ENCODE data around the gene SMAD5. TPM values are rescaled to one million over a fixed set of nuclear protein-coding genes. Genes with fewer than 3 reads are reported as not detected.

SMAD5 gene
- total and polyA plus RNA-seq, 2 of the 8 experiments (the other 6 are each of a cell fraction or from before 2014, with no cell fraction given), result 30.2 to 60.5 TPM

DNA sequence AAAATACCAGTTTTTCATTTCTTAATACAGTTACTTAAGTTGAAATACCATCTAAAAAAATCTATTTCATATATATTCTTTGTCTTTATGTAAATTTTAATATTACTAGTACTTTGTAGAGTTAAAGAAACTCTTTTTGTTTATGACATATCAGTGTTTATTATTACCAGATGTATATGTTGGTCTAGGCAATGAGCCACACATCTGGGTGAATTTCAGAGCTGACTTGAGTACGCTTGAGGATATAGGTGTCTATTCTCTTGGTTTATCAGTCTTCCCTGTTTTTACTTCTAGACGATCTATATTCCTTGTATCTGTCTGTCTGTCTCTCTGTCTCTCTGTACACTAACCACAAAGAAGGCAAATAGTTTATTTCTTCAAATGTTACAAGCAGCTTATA, 2.9 kb downstream of the SMAD5 start:
- peaks cover 22 to 75% of the 10 kb centered on the region in 2 experiments for H3K79me2 ChIP-seq (ENCODE audit: control insufficient read depth in 1 of 2, insufficient read depth in 2 of 2, low read length in 2 of 2)
- H3K4me1 ChIP-seq (replicated peaks in 1 of 4; ENCODE audit: control insufficient read depth in 3 of 4, insufficient read depth in 4 of 4, low read length in 3 of 4), result peaks cover 0 to 9% (median 2%) of the 10 kb centered on the region in 4 experiments; a peak in 5 of 7 replicates
- H3K27me3 ChIP-seq (replicated peaks in 1 of 4; ENCODE audit: control insufficient read depth in 3 of 4, extremely low read depth in 1 of 4, insufficient read depth in 3 of 4, low read length in 3 of 4), result no peaks in the 10 kb centered on the region
- H4K91ac ChIP-seq (replicated peaks; ENCODE audit: insufficient read length, low read length), result no peak overlapping the region
- H3K14ac ChIP-seq (ENCODE audit: insufficient read length), result no peak overlapping the region
- FAIRE-seq (no peak), DNase-seq (ENCODE audit: low read depth in 1 of 2, low spot score in 2 of 2) (no peak)
- WGBS, 2 experiments (ENCODE audit: extremely low coverage in 1 of 2, insufficient coverage in 1 of 2, insufficient read length in 1 of 2, insufficient replicate concordance in 2 of 2, low coverage in 1 of 2, low lambda C conversion rate in 2 of 2, missing lambda C conversion rate in 1 of 2), result 94% methylated on average over 2 of the region's 2 CpGs; no CpG with 5 or more reads in 1 of the 2 experiments
- H3K23me2 ChIP-seq (ENCODE audit: low read depth, low read length), result peaks cover 7% of the 10 kb centered on the region; the same call in 1 of the 2 replicates
- H2BK12ac ChIP-seq (ENCODE audit: low read depth, low read length), result no peak overlapping the region
- H2BK5ac ChIP-seq (ENCODE audit: low read depth, low read length), result no peak overlapping the region
- no peak overlapping the region for H2BK15ac ChIP-seq (ENCODE audit: low read length)
- no peak overlapping the region for H3K4me2 ChIP-seq (ENCODE audit: insufficient read depth in 1 of 2, low read depth in 2 of 2, low read length in 2 of 2)
- no peak overlapping the region for H3K23ac ChIP-seq (ENCODE audit: insufficient read length)
- no peak overlapping the region for H3K18ac ChIP-seq (ENCODE audit: extremely low read depth, low read length)
- no peak overlapping the region for H3K4me3 ChIP-seq (ENCODE audit: extremely low read depth in 1 of 4, insufficient read depth in 2 of 4, low read depth in 3 of 4, low read length in 4 of 4)
- H2BK120ac ChIP-seq (replicated peaks; ENCODE audit: low read depth, low read length), result no peak overlapping the region
- no peaks in the 10 kb centered on the region; a peak in 1 of 8 replicates for H3K36me3 ChIP-seq (ENCODE audit: control insufficient read depth in 2 of 4, insufficient read depth in 4 of 4, low read length in 3 of 4)
- no peak overlapping the region for H3K9ac ChIP-seq (replicated peaks in 1 of 4; ENCODE audit: extremely low read depth in 1 of 4, low read depth in 3 of 4, low read length in 3 of 4)
- no peak overlapping the region for H3K56ac ChIP-seq (replicated peaks; ENCODE audit: insufficient read length, low read depth, low read length)
- H4K20me1 ChIP-seq (replicated peaks in 1 of 2; ENCODE audit: control insufficient read depth in 1 of 2, insufficient read depth in 2 of 2, low read length in 2 of 2), result peaks cover 19 to 28% of the 10 kb centered on the region in 2 experiments
- H2BK20ac ChIP-seq (ENCODE audit: low read length), result no peak overlapping the region
- H3K79me1 ChIP-seq (ENCODE audit: low read depth, low read length), result peaks cover 8% of the 10 kb centered on the region
- no peak overlapping the region for H2AFZ ChIP-seq (ENCODE audit: low read length)
- H4K8ac ChIP-seq (ENCODE audit: extremely low read depth, insufficient read depth, low read length), result no peak overlapping the region
- no peak overlapping the region for H4K5ac ChIP-seq (ENCODE audit: insufficient read length, low read depth, low read length)
- POLR2A ChIA-PET (ENCODE audit: partially characterized antibody), result no interaction called here
- no peaks in the 10 kb centered on the region for H3K9me3 ChIP-seq (ENCODE audit: insufficient read depth in 2 of 2, low read depth in 1 of 2, low read length in 1 of 2)
- H3K27ac ChIP-seq (ENCODE audit: low read depth, low read length), result no peak overlapping the region
- H3K4ac ChIP-seq (replicated peaks; ENCODE audit: insufficient read length, low read depth, low read length), result no peak overlapping the region
- CTCF ChIA-PET (ENCODE audit: partially characterized antibody), result interaction anchor here (1.0 to 1.3 kb wide), 3 partner anchors 9 to 56 kb away, joined by 3 to 5 read pairs (median 3); no protein-coding TSS in a partner anchor
- no peak overlapping the region for H2AK5ac ChIP-seq (ENCODE audit: low read depth, low read length)
- TF ChIP-seq NANOG (IDR thresholded peaks at IDR 0.05; ENCODE audit: insufficient read depth, low read depth, low read length, poor library complexity, severe bottlenecking), result no peak
- TF ChIP-seq EZH2 (IDR thresholded peaks at IDR 0.05; ENCODE audit: low read depth, low read length, severe bottlenecking), result no peak
- no peak for TF ChIP-seq ASH2L (IDR thresholded peaks at IDR 0.05; ENCODE audit: low read length)
- TF ChIP-seq RBBP5 (IDR thresholded peaks at IDR 0.05; ENCODE audit: borderline replicate concordance, low read depth, low read length), result no peak
- no peak for TF ChIP-seq TCF12 (IDR thresholded peaks at IDR 0.05; ENCODE audit: low read depth, low read length)
- no peak for TF ChIP-seq BCL11A (IDR thresholded peaks at IDR 0.05; ENCODE audit: low read depth in 2 of 2, low read length in 2 of 2)
- TF ChIP-seq NRF1 (IDR thresholded peaks at IDR 0.05; ENCODE audit: low read depth, low read length), result no peak
- no peak for TF ChIP-seq SIN3A (conservative IDR thresholded peaks at IDR 0.05 in 1 of 2, IDR thresholded peaks at IDR 0.05 in 1 of 2; ENCODE audit: low read depth in 1 of 2, low read length in 2 of 2)
- no peak for TF ChIP-seq TBP (IDR thresholded peaks at IDR 0.05; ENCODE audit: low read depth, low read length)
- TF ChIP-seq HDAC2 (IDR thresholded peaks at IDR 0.05; ENCODE audit: borderline replicate concordance in 1 of 2, low read depth in 2 of 2, low read length in 2 of 2), result no peak
- TF ChIP-seq, protein P1, sequence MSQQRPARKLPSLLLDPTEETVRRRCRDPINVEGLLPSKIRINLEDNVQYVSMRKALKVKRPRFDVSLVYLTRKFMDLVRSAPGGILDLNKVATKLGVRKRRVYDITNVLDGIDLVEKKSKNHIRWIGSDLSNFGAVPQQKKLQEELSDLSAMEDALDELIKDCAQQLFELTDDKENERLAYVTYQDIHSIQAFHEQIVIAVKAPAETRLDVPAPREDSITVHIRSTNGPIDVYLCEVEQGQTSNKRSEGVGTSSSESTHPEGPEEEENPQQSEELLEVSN (IDR thresholded peaks at IDR 0.05), result no peak

All from H1 (cell line).